ENCODE measurements around the gene GLIS1. TPM values are rescaled to one million over a fixed set of nuclear protein-coding genes. Genes with fewer than 3 reads are reported as not detected.

GLIS1 gene
- total RNA-seq, 1 experiment from 2014 or later, result 0.28 TPM

DNA sequence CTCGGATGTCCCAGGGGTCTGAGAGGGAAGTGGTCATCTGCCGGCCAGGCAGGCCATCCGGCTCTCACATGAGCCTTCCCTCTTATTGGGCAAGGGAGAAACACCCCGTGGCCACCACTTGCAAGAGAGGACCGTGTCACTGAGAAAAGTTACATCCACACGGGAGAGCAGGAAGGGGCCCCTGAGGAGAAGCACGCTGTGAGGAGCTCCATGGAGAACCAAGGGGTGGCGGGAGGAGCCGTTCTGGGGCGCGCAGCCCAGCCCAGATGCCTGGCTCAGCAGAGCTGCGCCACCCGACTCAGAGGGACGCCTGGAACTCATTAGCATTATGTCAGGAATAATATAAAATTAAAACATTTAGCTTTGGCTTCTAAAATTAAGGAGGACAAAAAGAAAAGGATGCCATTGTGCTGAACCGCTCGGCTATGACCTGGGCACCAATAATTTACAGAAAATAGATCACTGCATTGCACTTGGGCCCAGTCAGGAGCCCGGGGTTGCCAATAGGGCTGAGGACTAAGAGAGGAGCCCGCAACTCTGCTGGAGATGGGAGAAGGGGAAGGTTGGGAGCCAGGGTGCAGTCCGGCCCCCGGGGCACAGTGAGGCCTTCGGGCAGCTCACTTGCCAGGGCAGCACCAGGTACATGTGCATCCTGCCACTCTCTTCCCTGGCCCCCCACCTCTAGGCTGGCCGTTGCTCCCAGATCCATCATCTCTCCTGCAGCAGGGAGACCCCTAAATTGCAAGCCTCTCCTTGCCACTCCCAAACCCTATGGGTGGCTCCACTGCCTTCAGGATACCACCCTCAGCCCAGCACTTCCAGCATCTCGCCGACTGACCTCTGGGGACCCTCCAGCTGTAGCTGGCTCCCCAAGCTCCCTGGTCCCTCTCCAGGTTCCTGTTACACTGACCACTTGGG lies 194.9 kb downstream of the GLIS1 start:
- H3K4me3 Mint-ChIP-seq, result no peak overlapping the region

More for the DNA sequence above, 194.9 kb downstream of the GLIS1 start:
- Histone ChIP-seq H3K23me2 (ENCODE audit: insufficient read length, low read depth, low read length, poor library complexity, severe bottlenecking) (no peaks in the 10 kb centered on the region), H4K8ac (replicated peaks; ENCODE audit: insufficient read length, low read depth, low read length) (no peak overlapping the region), H3K4me2 (ENCODE audit: insufficient read depth, insufficient read length, low read length) (no peak overlapping the region), H3K4ac (ENCODE audit: low read depth, low read length) (no peak overlapping the region), H2BK5ac (ENCODE audit: insufficient read length, low read length) (no peak overlapping the region), H4K20me1 (ENCODE audit: control insufficient read depth, insufficient read depth, insufficient read length) (no peaks in the 10 kb centered on the region), H3K79me2 (ENCODE audit: insufficient read depth, low read length) (no peaks in the 10 kb centered on the region), H3K18ac (ENCODE audit: insufficient read length, low read depth, low read length) (no peak overlapping the region), H2BK120ac (ENCODE audit: low read depth, low read length, poor library complexity, severe bottlenecking) (no peak overlapping the region), H2AK5ac (ENCODE audit: insufficient read length, low read length) (no peak overlapping the region), H3K27ac (ENCODE audit: insufficient read length, low read depth, low read length) (no peak overlapping the region), H3K4me1 (ENCODE audit: insufficient read depth, low read length) (no peaks in the 10 kb centered on the region), H2BK20ac (ENCODE audit: low read depth, low read length, poor library complexity, severe bottlenecking) (no peak overlapping the region), H2AFZ (ENCODE audit: low read length) (no peak overlapping the region), H4K5ac (ENCODE audit: insufficient read length, low read depth, low read length) (no peak overlapping the region), H3K23ac (ENCODE audit: insufficient read length, low read depth, low read length) (no peak overlapping the region), H3K27me3 (ENCODE audit: insufficient read depth, low read length) (no peaks in the 10 kb centered on the region), H3K14ac (ENCODE audit: insufficient read depth, low read length) (no peak overlapping the region; the same call in 1 of the 2 replicates), H3T11ph (ENCODE audit: low read length) (no peak overlapping the region), H2BK12ac (ENCODE audit: insufficient read length, low read depth, low read length) (no peak overlapping the region), H3K56ac (ENCODE audit: insufficient read length, low read depth, low read length) (no peak overlapping the region), H3K9me3 (ENCODE audit: control insufficient read depth, low read depth, low read length) (no peaks in the 10 kb centered on the region), H3K79me1 (ENCODE audit: insufficient read depth, low read depth, low read length, poor library complexity, severe bottlenecking) (no peaks in the 10 kb centered on the region), H4K91ac (ENCODE audit: insufficient read length, low read depth, low read length) (no peak overlapping the region), H2BK15ac (ENCODE audit: low read depth, low read length) (no peak overlapping the region), H3K9ac (ENCODE audit: extremely low read depth, insufficient read length, low read length) (no peak overlapping the region)
- Mint-ChIP-seq H3K9me3 (no peaks in the 10 kb centered on the region), H3K27ac (no peak overlapping the region), H3K4me1 (peaks cover 7 to 24% of the 10 kb centered on the region in 2 experiments), H3K27me3 (ENCODE audit: low read depth) (peaks cover 15% of the 10 kb centered on the region), H3K36me3 (ENCODE audit: insufficient read depth in 1 of 3, low read depth in 3 of 3) (no peaks in the 10 kb centered on the region; a peak in 1 of 7 replicates)
- TF ChIP-seq, protein P1, sequence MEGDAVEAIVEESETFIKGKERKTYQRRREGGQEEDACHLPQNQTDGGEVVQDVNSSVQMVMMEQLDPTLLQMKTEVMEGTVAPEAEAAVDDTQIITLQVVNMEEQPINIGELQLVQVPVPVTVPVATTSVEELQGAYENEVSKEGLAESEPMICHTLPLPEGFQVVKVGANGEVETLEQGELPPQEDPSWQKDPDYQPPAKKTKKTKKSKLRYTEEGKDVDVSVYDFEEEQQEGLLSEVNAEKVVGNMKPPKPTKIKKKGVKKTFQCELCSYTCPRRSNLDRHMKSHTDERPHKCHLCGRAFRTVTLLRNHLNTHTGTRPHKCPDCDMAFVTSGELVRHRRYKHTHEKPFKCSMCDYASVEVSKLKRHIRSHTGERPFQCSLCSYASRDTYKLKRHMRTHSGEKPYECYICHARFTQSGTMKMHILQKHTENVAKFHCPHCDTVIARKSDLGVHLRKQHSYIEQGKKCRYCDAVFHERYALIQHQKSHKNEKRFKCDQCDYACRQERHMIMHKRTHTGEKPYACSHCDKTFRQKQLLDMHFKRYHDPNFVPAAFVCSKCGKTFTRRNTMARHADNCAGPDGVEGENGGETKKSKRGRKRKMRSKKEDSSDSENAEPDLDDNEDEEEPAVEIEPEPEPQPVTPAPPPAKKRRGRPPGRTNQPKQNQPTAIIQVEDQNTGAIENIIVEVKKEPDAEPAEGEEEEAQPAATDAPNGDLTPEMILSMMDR (conservative IDR thresholded peaks at IDR 0.05), result no peak
- no peak for DNase-seq
- no CpG with 5 or more reads among the region's 24 CpGs for WGBS (ENCODE audit: extremely low coverage, insufficient read length, low lambda C conversion rate)
